ENCODE measurements around the gene LHFPL3.

DNA sequence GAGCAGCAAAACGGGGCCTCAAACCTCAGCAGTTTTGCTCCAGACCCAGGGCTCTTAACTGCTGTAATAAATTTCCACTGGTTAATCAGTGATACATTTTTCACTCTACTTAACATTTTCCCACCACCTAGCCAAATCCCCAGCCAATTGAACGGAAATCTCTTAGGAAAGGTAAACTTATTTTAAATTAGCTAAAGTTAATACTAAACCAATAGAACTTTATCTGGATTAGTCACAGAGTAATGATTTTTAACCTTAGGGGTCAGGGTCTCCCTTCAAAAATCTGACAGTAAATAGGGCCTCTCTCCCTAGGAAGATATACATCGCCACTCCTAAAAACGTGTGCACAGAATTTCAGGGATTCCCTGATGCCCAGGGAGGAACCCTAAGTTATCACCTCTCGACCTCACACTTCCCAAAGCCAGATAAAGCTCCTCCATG is 598.2 kb downstream of the LHFPL3 start:
- no peak for TF ChIP-seq POLR2A (IDR thresholded peaks at IDR 0.05)
- no peak for TF ChIP-seq POLR2AphosphoS5 (IDR thresholded peaks at IDR 0.05)
